HUDEP-2 (cell line): Measurements from ENCODE around the gene PAX5.

Source experiments
- DNase-seq, 76 experiments: peaks; one replicate each; lab custom pipeline; 2025; ENCODE audit not compliant: unreplicated experiment in 76 of 76; lab: John Stamatoyannopoulos, UW

The PAX5 gene

GRCh38 chr9:36962691-36963090 is 71.4 kb downstream of the PAX5 start:
- DNase-seq = no peak

GRCh38 chr9:36961561-36962325 is 72.3 kb downstream of the PAX5 start:
- DNase-seq = no peak

GRCh38 chr9:36961051-36961450 is 73.0 kb downstream of the PAX5 start:
- DNase-seq = no peak

GRCh38 chr9:36960575-36960955 is 73.5 kb downstream of the PAX5 start:
- no peak for DNase-seq

- DNase-seq = no peak
These were observed 74.1 kb downstream of the PAX5 start for GRCh38 chr9:36959681-36960574.

GRCh38 chr9:36956908-36957307 is 77.2 kb downstream of the PAX5 start:
- no peak for DNase-seq

GRCh38 chr9:36950389-36950788 is 83.7 kb downstream of the PAX5 start:
- no peak for DNase-seq

- DNase-seq = no peak
These were observed 84.6 kb downstream of the PAX5 start for GRCh38 chr9:36949466-36949865.

- DNase-seq = no peak
These were observed 86.0 kb downstream of the PAX5 start for GRCh38 chr9:36948051-36948450.

- DNase-seq = no peak
These were observed 87.4 kb downstream of the PAX5 start for GRCh38 chr9:36946653-36947052.

- DNase-seq = no peak
These were observed 88.1 kb downstream of the PAX5 start for GRCh38 chr9:36945999-36946398.

- DNase-seq = no peak
These were observed 91.2 kb downstream of the PAX5 start for GRCh38 chr9:36942891-36943290.

GRCh38 chr9:36941441-36941840 is 92.6 kb downstream of the PAX5 start:
- DNase-seq = no peak

GRCh38 chr9:36940881-36941280 is 93.2 kb downstream of the PAX5 start:
- DNase-seq = no peak

GRCh38 chr9:36940500-36940853 is 93.6 kb downstream of the PAX5 start:
- DNase-seq = no peak

GRCh38 chr9:36939655-36940499 is 94.2 kb downstream of the PAX5 start:
- DNase-seq = no peak

- no peak for DNase-seq
These were observed 94.9 kb downstream of the PAX5 start for GRCh38 chr9:36939214-36939613.

GRCh38 chr9:36938617-36939016 is 95.5 kb downstream of the PAX5 start:
- DNase-seq = no peak

- DNase-seq = no peak
These were observed 96.1 kb downstream of the PAX5 start for GRCh38 chr9:36937951-36938350.

- no peak for DNase-seq
These were observed 96.7 kb downstream of the PAX5 start for GRCh38 chr9:36937346-36937745.

- DNase-seq = no peak
These were observed 97.6 kb downstream of the PAX5 start for GRCh38 chr9:36936498-36936831.
